HepG2 (cell line): ENCODE results near the gene RSBN1. TPM values are rescaled to one million over a fixed set of nuclear protein-coding genes. Genes with fewer than 3 reads are reported as not detected.

Experiments
- ATAC-seq: fragments of 200-7000 bp; cut with Tn5 transposase; 3 replicates; pipeline ENCODE4 v1.9.1; 2020; ENCODE audit warnings: mild to moderate bottlenecking, moderate library complexity
- BruUV-seq: library from RNA; stranded (reverse); fragments of 400-500 nt; replicated peaks from 2 replicates; lab custom pipeline; 2021; lab: Mats Ljungman, UMichigan
- CTCF ChIA-PET: fragments of 300-600 bp; formaldehyde crosslinking; extraction: SDS; loops from one replicate; lab custom pipeline; 2021; ENCODE audit warnings: low total read pairs, inconsistent platforms, low intra/inter-chr PET ratio; lab: Yijun Ruan, JAX
- POLR2A ChIA-PET: fragments of 350-600 bp; sonication (Branson Sonifier 250); formaldehyde crosslinking; loops from one replicate; lab custom pipeline; 2020; ENCODE audit warnings: antibody characterized with exemption, inconsistent platforms; lab: Yijun Ruan, JAX
- DNase-seq: peaks from one replicate; pipeline ENCODE4 v3.0.0-alpha.2; 2015; ENCODE audit warnings: low spot score
- FAIRE-seq: peaks from 3 replicates; lab custom pipeline; 2011; peaks lifted over from hg19 to GRCh38; lab: Jason Lieb, UNC
- H2AFZ ChIP-seq: one replicate; pipeline ENCODE4 v1.6.1; 2011; ENCODE audit warnings: low read length, inconsistent platforms
- H3K27ac ChIP-seq: fragments of 300-600 bp; 3 replicates; pipeline ENCODE4 v1.8.0; 2011; ENCODE audit warnings: mixed run types, mild to moderate bottlenecking, mixed read lengths, low read length, inconsistent platforms; ENCODE audit not compliant: insufficient read depth; ENCODE audit errors: extremely low read length
- H3K27me3 ChIP-seq, 2 experiments: fragments of 200-600 bp in 1 of 2; 2 replicates in 1 of 2; 3 replicates in 1 of 2; pipeline versions ENCODE4 v1.6.0 to v1.8.0; 2011; ENCODE audit warnings: low read length in 2 of 2, mild to moderate bottlenecking in 2 of 2, moderate library complexity in 2 of 2, inconsistent platforms in 1 of 2; ENCODE audit not compliant: insufficient read depth in 2 of 2, control insufficient read depth in 1 of 2
- H3K36me3 ChIP-seq, 2 experiments: fragments of 200-600 bp in 1 of 2; replicated peaks in 1 of 2; 2 replicates in 1 of 2; 3 replicates in 1 of 2; pipeline versions ENCODE4 v1.5.1 to v1.8.0; 2011; ENCODE audit warnings: low read length in 2 of 2, inconsistent platforms in 1 of 2; ENCODE audit not compliant: insufficient read depth in 2 of 2, control insufficient read depth in 1 of 2
- H3K4me1 ChIP-seq: 2 replicates; pipeline ENCODE4 v1.5.1; 2012; ENCODE audit warnings: low read length, inconsistent platforms; ENCODE audit not compliant: insufficient read depth
- H3K4me2 ChIP-seq: 2 replicates; pipeline ENCODE4 v1.6.0; 2011; ENCODE audit warnings: low read depth, low read length, inconsistent platforms
- H3K4me3 ChIP-seq, 3 experiments: fragments of 200-600 bp in 1 of 3; sonication (generic), shearing (Covaris generic) in 1 of 3; replicated peaks in 1 of 3; 2 replicates each; pipeline ENCODE4 v1.5.1; 2011 to 2016; ENCODE audit warnings: low read length in 3 of 3, inconsistent platforms in 2 of 3, low read depth in 2 of 3, mild to moderate bottlenecking in 2 of 3, control low read depth in 1 of 3, mixed read lengths in 1 of 3; ENCODE audit not compliant: insufficient read depth in 1 of 3
- H3K79me2 ChIP-seq: one replicate; pipeline ENCODE4 v1.6.1; 2011; ENCODE audit warnings: low read length, inconsistent platforms; ENCODE audit not compliant: insufficient read depth
- H3K9ac ChIP-seq: 2 replicates; pipeline ENCODE4 v1.6.0; 2011; ENCODE audit warnings: mild to moderate bottlenecking, low read depth, low read length, inconsistent platforms; ENCODE audit not compliant: insufficient read depth
- H3K9me3 ChIP-seq: 2 replicates; pipeline ENCODE4 v1.5.1; 2012; ENCODE audit warnings: mild to moderate bottlenecking, low read length
- H4K20me1 ChIP-seq: 2 replicates; pipeline ENCODE4 v1.6.0; 2011; ENCODE audit warnings: inconsistent platforms, mild to moderate bottlenecking, low read length, moderate library complexity; ENCODE audit not compliant: insufficient read depth
- ELF4 ChIP-seq: sonication (generic); formaldehyde crosslinking; IDR thresholded peaks from 2 replicates; pipeline ENCODE4 v1.5.0; 2020; ENCODE audit warnings: missing genetic modification reagents, mild to moderate bottlenecking, moderate library complexity, borderline replicate concordance
- JUNB ChIP-seq: sonication (generic); formaldehyde crosslinking; IDR thresholded peaks from 2 replicates; pipeline ENCODE4 v1.8.0; 2022; ENCODE audit warnings: missing genetic modification reagents, mild to moderate bottlenecking, borderline replicate concordance
- POGK ChIP-seq: sonication (generic); formaldehyde crosslinking; conservative IDR thresholded peaks from 2 replicates; pipeline ENCODE4 v1.8.0; 2022; ENCODE audit warnings: mild to moderate bottlenecking, moderate library complexity, missing genetic modification reagents
- SP140L ChIP-seq: sonication (generic); formaldehyde crosslinking; IDR thresholded peaks from 2 replicates; pipeline ENCODE4 v1.4.0; 2020; ENCODE audit warnings: missing genetic modification reagents, borderline replicate concordance
- TBX3 ChIP-seq: fragments of 450-650 bp; IDR thresholded peaks from 2 replicates; pipeline ENCODE4 v1.6.1; 2017; ENCODE audit warnings: antibody characterized with exemption, mild to moderate bottlenecking, inconsistent platforms, borderline replicate concordance
- ZNF224 ChIP-seq: sonication (generic); formaldehyde crosslinking; IDR thresholded peaks from 2 replicates; pipeline ENCODE4 v1.5.0; 2020; ENCODE audit warnings: mild to moderate bottlenecking, missing genetic modification reagents
- ZNF703 ChIP-seq: sonication (generic); formaldehyde crosslinking; IDR thresholded peaks from 2 replicates; pipeline ENCODE4 v1.5.1; 2020; ENCODE audit warnings: missing genetic modification reagents, mild to moderate bottlenecking, moderate library complexity, borderline replicate concordance
- ZNF747 ChIP-seq: sonication (generic); formaldehyde crosslinking; IDR thresholded peaks from 2 replicates; pipeline ENCODE4 v1.8.1; 2023; ENCODE audit warnings: missing genetic modification reagents, mild to moderate bottlenecking, borderline replicate concordance
- ZNF761 ChIP-seq: sonication (generic); formaldehyde crosslinking; conservative IDR thresholded peaks from 2 replicates; pipeline ENCODE4 v1.4.0; 2020; ENCODE audit warnings: mild to moderate bottlenecking, missing genetic modification reagents
- ZNF800 ChIP-seq: sonication (generic); formaldehyde crosslinking; IDR thresholded peaks from 2 replicates; pipeline ENCODE4 v1.4.0; 2020; ENCODE audit warnings: missing genetic modification reagents
- WGBS: methylation state at CpG from one replicate; pipeline ENCODE4 v1.1.6; 2017; ENCODE audit warnings: low lambda C conversion rate; 5-methylcytosine and 5-hydroxymethylcytosine counted together
- in situ Hi-C: cut with HindIII; loops from 2 replicates; pipeline ENCODE4 v1.10.0; 2017; ENCODE audit warnings: low pct_unique_long_range_greater_than_20kb; ENCODE audit not compliant: extremely low pct_ligation_motif_present
- intact Hi-C: fragments of 100-400 bp; cut with micrococcal nuclease; formaldehyde crosslinking; loops from one replicate; pipeline ENCODE4 v1.10.0; 2022; ENCODE audit not compliant: unreplicated experiment
- polyA plus RNA-seq, 8 experiments: library from polyadenylated mRNA; depleted of rRNA in 3 of 8; stranded (reverse) in 7 of 8; unstranded in 1 of 8; fragments of >200 nt; fragmentation: Illumina TruSeq in 4 of 8; extraction: Trizol in 4 of 8; gene quantifications; 2 replicates each; pipeline versions ENCODE4 v1.2.1 to v1.2.3, GENCODE V29; 2011 to 2016; ENCODE audit warnings: low read depth in 4 of 8, missing spikeins in 1 of 8, mixed read lengths in 1 of 8; ENCODE audit not compliant: insufficient read depth in 1 of 8
- total RNA-seq, 5 experiments: library from RNA; depleted of rRNA; stranded (reverse); fragments of >200 nt; fragmentation: Illumina TruSeq; extraction: Trizol; gene quantifications; 2 replicates each; pipeline ENCODE4 v1.2.3, GENCODE V29; 2016; ENCODE audit warnings: low read depth in 1 of 5

Gene RSBN1
- total and polyA plus RNA-seq, 2 of the 13 experiments (the other 11 are each of a cell fraction or from before 2014, with no cell fraction given) = 8.3 to 10.4 TPM

GRCh38 chr1:113858418-113858817 is 46.1 kb upstream of the RSBN1 start (continued):
- no peak for TF ChIP-seq ZNF747 (CRISPR knock-in tag)
- TF ChIP-seq POGK (CRISPR knock-in tag) = no peak
- no peak for TF ChIP-seq ZNF761 (CRISPR knock-in tag)
- no peak for TF ChIP-seq ZNF224 (CRISPR knock-in tag)
- TF ChIP-seq ZNF800 (CRISPR knock-in tag) = no peak

DNA sequence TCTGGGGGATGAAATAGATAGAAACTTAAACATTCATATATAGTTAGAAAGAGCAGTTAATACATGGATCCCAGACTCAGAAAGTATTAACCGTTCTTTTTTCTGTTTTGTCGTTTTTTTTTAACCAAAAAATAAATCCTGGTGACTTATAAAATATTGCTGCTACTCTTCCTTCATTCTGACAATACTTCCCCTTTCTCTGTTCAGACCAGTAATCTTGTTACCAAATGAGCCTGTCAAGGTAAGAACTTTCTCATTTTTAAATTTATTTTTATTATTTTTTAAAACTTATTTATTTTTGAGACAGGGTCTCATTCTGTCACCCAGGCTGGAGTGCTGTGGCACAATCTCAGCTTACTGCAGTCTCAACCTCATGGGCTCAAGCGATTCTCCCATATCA is 45.5 kb upstream of the RSBN1 start:
- Histone ChIP-seq H3K9me3 (no peaks in the 10 kb centered on the region), H4K20me1 (no peaks in the 10 kb centered on the region), H3K4me1 (peaks cover 14% of the 10 kb centered on the region), H3K9ac (no peak overlapping the region), H3K36me3 (no peaks in the 10 kb centered on the region), H3K27ac (no peak overlapping the region), H3K27me3 (no peaks in the 10 kb centered on the region; a peak in 1 of 5 replicates), H2AFZ (no peak overlapping the region), H3K4me2 (no peak overlapping the region), H3K4me3 (no peak overlapping the region), H3K79me2 (no peaks in the 10 kb centered on the region)
- FAIRE-seq (no peak), ATAC-seq (no peak), DNase-seq (no peak)
- TF ChIP-seq ZNF703 (CRISPR knock-in tag) = no peak
- TF ChIP-seq SP140L (CRISPR knock-in tag) = no peak
- TF ChIP-seq TBX3 = no peak
- no peak for TF ChIP-seq JUNB
- TF ChIP-seq ELF4 (CRISPR knock-in tag) = no peak
- ChIA-PET POLR2A (no interaction called here), CTCF (no interaction called here)
- 31% methylated on average over 3 of the region's 3 CpGs for WGBS
- no TSS peak for BruUV-seq
- in situ Hi-C loops (no loop called here), intact Hi-C loops (no loop called here)
